GM21723 (cell line): Measurements from ENCODE around the gene FNDC7.
"Not testable (repeated sequence)": the region's sequence is repeated elsewhere in the genome, so short reads cannot be mapped to it uniquely, and the experiment has no call there.

ENCODE experiments used
- ATAC-seq: cut with Tn5 transposase; IDR thresholded peaks from one replicate; pipeline ENCODE4 v1.9.1; 2021; ENCODE audit warnings: mild to moderate bottlenecking, moderate library complexity; ENCODE audit not compliant: unreplicated experiment

Gene FNDC7

DNA sequence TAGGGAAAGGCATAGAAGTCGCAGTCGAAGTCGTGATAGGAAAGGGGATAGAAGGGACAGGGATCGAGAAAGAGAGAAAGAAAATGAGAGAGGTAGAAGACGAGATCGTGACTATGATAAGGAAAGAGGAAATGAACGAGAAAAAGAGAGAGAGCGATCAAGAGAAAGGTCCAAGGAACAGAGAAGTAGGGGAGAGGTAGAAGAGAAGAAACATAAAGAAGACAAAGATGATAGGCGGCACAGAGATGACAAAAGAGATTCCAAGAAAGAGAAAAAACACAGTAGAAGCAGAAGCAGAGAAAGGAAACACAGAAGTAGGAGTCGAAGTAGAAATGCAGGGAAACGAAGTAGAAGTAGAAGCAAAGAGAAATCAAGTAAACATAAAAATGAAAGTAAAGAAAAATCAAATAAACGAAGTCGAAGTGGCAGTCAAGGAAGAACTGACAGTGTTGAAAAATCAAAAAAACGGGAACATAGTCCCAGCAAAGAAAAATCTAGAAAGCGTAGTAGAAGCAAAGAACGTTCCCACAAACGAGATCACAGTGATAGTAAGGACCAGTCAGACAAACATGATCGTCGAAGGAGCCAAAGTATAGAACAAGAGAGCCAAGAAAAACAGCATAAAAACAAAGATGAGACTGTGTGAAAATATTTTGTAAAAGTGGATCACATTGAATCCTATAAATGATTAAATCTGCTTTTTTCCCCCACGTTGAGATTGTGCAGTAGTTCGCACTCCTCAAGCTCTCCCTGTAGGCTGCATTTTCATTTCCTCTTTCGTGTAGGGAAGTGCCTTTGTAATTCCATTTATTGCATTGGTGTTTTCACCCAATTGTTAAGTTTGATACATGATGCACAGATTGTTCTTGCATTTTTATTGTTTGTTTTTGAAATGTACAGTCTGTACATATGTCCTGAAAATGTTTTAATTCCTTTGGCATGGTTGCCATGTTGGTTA lies 13.1 kb upstream of the FNDC7 start:
- no peak for ATAC-seq

DNA sequence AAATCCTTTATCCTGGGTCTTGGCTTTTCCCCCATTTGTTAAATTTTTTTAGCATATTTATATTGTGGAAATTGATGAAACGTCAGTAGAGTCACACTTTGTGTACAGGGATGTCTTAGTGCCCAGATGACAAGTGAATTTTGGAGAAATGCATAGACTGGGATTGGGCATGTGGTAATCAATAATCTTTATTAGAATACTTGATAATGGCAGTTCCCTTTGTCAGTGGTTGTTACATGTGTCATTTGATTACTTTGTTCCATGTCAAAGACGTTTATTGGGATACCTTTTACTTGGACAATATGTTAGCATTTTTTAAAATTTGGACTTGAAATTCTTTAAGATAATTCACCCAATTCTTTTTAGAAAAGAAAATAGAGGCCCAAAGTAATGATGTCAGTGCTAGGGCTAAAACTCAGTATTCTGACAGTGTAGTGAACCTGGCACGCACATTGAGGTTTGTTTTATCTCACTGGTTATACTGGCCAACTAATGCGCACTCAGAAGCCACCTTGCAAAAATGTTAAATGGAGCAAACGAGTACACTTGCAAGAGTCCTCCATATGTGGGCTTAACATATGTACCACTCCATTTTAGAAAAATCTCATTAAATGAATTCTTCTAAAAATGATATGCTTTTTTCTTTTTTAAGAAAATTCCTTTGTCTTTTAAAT lies 11.4 kb upstream of the FNDC7 start:
- no peak for ATAC-seq

DNA sequence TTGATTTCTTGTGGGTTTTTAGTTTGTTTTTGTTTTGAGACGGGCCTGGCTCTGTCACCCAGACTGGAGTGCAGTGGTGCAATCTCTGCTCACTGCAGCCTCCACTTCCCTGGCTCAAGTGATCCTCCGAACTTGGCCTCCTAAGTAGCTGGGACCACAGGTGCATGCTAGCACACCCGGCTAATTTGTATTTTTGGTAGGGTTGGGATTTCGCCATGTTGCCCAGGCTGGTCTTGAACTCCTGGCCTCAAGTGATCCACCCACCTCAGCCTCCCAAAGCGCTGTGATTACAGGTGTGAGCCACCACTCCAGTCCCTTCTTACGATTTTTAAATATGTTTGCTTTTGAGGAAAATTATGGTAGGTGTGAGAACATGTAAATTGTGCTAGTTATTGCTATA lies 10.6 kb upstream of the FNDC7 start:
- ATAC-seq: not testable (repeated sequence)

DNA sequence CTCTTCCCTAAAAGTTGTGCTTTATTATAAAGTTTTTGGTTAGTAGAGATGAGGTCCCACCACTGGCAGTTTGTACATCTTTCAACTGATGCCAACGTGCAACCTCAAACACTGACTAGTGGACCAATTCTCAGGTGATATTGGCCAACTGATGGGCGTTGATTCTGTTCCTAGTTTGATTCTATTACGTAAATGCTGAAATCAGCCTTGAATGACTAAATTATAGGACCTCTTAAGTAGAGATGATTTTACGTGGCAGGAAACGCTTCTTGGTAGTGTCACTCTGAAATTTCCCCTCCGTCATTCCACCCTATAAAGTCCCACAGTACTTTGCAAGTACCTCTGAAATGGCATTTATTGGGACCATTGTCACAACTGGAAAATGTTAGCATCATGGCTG lies 8.8 kb upstream of the FNDC7 start:
- ATAC-seq: no peak

DNA sequence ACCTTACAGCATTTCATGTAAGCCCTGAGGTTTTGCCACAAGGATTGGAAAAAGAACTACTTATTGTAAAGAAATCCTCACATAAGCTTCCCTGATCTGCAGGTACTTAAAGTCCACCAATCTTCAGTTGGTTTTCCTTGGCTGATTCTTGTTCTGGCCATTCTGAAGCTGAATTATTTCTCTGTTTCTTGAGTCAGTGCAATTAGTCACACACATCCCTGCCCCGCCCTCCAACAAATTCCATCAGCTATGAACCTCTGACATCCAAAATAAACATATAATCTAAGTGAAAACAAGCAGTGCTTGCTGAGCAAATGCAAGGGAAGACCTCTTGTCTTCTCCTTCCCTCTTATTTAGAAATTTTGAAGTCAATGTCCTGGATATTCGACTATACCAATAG lies 8.2 kb upstream of the FNDC7 start:
- ATAC-seq: no peak

DNA sequence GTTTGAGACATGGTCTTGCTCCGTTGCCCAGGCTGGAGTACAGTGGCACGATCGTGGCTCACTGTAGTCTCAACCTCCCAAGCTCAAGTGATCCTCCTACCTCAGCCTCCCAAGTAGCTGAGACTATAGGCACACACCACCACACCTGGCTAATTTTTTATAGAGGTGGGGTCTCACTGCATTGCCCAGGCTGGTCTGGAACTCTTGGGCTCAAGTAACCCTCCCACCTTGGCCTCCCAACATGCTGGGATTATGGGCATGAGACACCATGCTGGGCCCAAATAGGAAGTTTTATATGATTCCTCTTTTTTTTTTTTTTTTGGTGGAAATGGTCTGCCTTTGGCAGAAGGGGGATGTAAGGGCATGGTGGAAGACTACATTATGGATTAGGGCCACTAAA lies 6.1 kb upstream of the FNDC7 start:
- ATAC-seq: no peak

DNA sequence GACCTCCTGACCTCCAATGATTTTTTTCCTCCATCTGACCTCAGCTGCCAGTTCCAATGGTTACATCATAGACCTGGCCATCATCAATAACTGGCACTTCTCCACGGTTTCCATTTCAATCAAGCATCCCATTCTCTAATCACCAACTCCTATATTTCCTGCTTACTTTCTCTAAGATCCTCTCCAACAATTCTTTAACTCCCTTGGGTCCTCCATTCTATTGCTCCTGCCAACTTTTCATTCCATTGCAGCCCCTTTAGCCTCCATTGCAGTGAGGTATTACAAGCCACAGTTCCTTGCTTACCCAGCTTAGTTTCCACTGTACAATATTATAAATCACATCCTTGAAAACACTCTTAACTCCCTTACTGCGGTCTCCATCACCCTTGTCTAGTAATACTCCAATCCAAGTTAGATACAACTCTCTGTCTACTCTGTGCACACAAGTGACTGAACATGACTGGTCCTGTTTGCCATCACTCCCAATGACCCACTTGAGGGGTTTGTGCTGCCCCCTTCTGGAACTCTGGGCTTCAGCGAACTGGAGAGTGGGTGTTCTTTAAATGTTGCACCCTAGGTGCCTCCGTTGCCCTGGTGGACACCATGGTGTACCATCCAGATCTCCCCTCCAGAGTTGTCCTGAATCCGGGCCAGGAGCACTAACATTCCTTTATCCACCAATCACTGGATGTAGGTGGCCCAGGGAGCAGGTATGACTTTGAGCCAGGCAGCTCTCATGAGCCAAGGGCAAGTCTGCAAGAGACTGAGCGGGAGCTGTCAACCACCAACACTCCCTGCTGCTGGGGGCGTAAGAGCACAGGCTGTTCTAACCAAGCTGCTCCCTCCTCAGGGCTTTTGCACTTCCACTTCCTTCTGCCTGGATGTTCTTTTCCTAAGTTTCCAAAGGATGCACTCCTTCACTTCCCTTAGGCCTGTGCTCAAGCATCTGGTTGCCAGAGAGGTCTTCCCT lies 3.7 kb upstream of the FNDC7 start:
- ATAC-seq: no peak

DNA sequence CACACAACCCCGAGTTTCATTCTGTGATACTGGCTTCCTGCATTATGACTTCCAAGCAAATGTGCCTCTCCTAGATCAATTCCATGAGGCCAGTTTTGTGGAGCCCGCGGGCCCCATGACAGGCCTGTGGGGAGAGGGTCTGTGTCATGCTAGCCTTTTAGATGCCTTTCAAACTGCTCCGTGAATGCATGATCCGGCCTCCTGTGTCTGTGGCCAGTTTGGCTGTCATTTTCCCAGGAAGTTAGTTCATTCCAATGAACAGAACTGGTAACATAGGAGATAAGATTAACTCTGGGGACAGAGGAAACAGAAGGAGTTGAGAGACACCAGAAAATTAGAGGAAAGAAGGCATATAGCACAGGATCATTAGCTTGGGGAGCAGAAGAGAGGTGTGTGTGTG lies 3.2 kb downstream of the FNDC7 start:
- no peak for ATAC-seq

DNA sequence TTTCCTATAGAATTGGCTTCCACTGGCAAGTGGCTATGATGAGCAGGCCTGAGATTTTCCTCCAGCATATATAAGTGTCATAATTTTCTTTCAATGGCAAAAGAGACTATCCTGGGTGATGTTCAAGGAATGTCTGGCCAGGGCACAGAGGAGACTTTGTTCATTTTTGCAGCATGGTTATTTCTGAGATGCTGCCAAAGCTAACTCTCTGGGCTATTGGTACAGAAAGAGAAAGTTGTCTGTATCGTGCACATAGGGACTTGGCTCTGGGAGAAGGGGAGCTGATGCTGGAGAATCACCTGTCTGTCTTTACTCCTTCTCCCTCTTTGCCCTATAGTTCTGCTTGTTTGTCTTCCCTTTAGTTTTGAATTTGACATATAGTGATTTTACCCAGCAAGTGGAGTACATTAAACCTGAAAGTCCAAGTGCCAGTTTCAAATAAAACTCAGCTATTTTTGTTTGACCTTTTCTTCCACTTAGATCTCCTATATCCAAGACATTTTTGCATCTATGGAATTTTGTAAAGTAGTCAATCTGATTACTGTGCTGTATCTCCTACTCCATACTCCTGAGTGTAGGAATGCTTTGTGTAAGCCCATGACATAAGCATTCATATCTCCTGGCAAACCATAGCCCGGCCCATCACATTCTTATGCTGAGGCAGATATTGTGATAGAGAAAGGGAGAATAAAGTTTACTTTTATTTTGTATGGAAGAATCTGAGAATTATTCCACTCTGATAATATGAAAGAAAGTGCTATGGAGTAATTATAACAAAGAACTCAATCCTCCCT lies 3.9 kb downstream of the FNDC7 start:
- ATAC-seq: no peak

DNA sequence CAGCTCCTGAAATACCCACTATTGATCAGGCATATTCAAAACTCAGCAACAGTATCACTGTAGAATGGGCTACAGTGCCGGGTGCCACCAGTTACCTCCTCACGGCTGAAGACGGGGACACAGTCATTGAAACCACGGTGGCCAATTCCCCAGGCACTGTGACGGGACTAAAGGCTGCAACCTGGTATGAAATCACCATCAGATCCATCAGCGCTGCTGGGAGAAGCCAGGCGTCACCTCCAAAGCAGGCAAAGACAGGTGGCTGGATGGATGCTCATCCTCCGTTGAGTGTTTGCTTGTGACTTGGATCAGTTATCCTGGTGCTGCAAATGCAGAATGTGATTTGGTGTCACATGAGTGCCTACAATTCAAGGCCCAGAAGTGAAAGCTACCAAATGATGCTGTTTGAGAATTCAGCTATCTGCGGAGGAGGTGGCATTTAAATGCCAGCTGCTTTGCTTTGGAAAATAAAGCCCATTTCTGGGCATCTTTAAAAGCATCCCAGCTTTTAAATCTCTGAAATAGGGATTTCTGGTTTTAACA lies 5.1 kb downstream of the FNDC7 start:
- no peak for ATAC-seq

DNA sequence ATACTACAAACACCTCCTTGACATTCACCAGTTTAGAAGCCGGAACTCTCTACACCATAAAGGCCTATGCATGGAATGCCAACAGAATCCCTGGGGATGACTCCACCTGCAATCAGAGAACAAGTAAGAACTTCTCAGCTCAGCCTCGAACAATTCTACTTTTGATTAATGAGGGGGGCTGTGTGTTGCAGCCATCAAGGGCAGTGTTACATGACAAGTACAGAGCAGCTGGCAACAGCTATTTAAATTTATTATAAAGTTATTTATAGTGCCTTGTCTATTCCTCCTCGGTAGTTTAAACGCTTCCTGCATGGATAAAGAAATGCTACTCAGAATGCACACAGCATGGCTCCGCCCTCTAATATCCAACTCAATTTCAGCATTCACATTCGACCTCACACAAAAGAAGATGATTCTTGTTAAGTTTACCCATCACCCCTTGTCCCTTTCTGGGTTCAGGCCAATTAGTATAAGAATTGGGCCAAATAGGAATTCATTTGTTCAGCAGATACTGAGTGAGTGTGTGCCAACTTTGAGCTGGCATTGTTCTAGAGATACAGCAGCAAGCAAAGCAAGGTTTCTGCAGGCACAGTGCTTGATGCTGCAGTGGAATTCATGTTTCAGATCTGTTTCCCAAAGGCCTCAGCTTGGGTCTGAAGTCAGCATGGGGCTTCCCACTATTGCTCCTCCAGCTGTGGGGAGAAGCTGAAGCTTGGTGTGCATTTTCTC lies 6.4 kb downstream of the FNDC7 start:
- ATAC-seq: no peak

DNA sequence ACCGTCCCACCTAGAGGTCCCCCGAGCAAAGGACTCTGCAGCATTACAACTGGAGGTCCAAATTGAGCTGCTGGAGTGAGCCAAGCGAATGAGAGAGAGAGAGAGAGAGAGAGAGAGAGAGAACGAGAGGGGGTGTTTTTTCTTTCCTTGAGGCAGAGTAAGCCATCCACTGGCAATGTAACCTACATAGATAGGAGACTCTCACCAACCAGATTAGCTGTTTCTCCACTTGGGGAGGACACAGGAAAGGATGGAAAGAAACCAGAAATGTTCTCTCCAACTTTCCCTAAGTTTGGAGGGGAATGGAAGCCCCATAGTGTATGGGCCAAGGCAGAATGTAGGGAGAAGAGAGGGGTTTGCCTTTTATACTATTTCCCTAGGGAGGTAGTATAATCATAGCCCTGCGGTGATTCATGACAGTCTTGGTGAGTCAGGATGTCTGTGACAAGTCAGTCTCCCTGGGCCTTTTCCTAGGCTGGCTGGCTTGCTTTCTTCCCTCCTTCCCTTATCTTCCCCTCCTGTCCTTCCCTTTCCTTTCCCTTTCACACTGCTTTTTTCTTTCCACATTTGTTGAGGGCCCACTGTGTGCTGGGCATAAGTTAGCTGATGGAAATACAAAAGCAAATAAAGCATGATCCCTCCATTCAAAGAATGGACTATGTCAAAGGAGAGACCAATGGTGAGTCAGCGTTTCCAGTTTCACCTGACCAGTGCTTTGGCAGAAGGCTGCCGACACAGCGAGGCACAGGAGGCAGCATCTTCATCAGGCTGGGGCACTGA lies 7.1 kb downstream of the FNDC7 start:
- ATAC-seq: no peak

DNA sequence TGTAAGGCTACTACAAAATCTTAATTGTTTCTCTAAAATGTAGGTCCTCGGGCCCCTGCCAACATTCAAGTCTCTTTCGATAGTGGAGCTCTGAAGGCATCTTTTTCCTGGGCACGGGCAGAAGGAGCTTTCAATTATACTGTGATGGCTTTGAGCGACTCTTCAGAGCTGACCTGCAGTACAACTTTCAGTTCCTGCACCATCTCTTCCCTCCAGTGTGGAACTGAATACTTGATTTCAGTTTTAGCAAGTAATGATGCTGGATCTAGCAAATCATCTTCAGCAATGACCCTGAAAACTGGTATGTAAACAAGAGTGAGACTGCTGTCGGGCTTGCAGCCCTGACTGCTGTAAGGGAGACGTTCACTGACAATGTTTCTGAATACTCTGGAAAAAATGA lies 9.6 kb downstream of the FNDC7 start:
- ATAC-seq: no peak

DNA sequence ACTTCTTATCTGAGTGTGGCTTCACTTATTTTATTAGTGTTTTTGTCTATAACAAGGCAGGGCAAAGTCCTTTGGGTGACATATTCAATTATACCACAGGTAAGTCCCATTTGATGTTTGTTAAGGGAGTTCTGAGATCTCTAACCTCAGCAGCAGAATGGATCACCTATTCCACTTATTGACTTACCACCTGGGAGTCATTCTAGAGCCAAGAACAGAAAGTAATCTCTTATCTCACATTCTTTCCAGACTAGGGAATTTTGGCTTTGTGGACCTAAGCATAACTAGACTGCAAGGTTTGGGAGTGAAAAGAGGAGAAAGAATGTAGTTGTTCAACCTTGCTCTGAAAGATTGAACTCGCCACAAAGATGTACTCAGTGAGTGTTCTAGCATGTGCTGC lies 13.2 kb downstream of the FNDC7 start:
- ATAC-seq: no peak

DNA sequence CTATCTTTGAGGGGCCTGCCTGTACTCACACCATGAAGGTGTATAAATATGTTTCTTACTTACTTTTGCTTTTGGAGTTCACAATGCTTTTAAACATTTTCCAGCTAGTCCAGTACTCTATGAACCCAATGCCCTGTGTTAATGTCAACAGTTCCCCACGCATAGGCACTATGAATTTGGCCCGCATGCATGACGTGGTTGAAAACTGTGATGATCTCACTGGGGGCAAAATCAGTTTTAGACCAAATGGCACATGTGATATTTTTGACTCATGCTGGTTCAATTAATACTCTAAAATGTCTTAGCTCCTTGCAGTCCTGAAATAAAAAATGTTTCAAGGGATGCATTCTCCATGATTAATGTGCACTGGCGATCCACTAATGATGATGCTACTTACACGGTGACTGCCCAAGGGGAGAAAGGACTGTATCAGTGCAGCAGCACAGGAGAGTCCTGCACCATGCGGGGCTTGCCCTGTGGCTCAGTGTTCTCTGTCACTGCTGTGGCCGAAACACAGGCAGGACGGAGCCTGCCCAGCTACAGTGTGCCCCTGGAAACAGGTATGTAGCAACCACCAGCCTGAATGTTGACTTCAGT lies 15.7 kb downstream of the FNDC7 start:
- ATAC-seq: no peak

DNA sequence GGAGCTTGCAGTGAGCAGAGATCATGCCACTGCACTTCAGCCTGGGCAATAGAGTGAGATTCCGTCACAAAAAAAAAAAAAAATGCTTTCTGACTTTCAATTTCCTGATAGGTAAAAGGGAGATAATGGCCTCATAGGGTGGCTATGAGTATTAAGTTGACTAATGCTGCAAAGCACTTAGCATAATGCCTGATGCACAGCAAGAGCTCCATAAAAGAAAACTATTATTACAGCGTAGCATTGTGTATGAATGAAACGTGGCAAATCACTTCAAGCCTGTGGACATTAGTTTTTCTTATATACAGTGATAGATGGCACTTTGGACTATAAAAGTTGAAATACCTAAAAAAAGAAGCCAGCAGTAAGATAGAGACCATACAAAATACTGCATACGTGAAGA lies 16.8 kb downstream of the FNDC7 start:
- no peak for ATAC-seq

DNA sequence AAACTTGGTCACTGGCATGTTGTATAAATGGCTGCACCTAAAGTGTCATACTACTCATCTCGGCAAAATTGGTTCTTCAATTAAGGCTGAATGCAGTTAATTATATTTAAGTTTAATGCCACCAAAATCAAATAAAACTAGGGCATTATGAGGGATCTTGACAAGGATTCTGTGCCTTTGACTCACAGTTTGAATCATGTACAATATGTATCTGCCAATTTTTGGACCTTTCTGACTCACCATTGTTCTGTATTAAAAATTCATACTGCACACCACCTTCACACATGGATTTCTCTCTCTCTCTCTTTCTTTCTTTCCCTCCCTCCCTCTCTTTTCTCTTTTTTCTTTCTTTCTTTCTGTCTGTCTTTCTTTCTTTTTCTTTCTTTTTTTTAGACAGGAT lies 19.7 kb downstream of the FNDC7 start:
- no peak for ATAC-seq

DNA sequence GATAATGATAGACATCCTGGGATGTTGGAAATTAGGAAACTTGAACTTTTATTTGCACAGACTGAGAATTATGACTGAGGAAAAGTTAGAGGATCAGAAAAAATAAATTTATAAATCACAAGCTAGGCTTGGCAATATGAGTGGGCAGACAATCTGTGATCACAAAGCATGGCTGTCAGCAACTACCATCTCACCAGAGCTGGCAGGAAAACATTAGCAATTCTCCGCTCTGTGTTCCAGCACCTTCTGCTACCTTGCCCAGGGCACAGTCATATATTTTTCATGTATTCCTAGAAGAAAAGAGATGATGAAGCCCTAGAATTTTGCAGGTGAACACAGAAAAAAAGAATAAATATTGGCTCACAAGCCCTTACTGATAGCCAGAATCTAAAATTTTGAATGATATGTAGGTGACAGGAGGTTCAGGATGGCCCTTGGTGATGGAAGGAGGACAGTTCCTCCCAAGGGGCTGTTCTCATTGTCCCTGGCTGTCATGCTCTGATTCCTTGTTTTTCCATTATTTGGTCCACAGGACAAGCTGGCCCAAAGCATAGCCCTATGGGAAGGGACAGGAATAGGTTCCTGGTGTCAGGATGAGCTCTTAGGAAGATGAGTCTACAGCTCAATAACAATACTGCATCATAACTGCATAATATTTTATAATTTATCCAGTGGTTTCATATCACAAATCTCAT lies 21.6 kb downstream of the FNDC7 start:
- no peak for ATAC-seq
